ENCODE data around the gene COL2A1.
"Not testable (repeated sequence)": the region's sequence is repeated elsewhere in the genome, so short reads cannot be mapped to it uniquely, and the experiment has no call there.

- not testable (repeated sequence) for TF ChIP-seq CTCF, POLR2A, POLR2AphosphoS5 (IDR thresholded peaks at IDR 0.05)
Measured at GRCh38 chr12:47957671-47958070, 46.6 kb downstream of the COL2A1 start.

Measured in stomach (tissue), 4 donors.